Stimulated activated CD4-positive, alpha-beta T cell treated with anti-CD3 and anti-CD28 coated beads, Interleukin-1b, Interleukin-23, amount 100 ng/mL, for 1 hour (primary cell): ENCODE measurements around the gene WSB1.

ENCODE experiments used
- DNase-seq, 2 donors: peaks; one replicate each; pipeline ENCODE4 v3.0.0-alpha.2; 2020; ENCODE audit warnings: low read depth in 2 of 2

The WSB1 gene

GRCh38 chr17:27338536-27338985 lies 44.6 kb downstream of the WSB1 start:
- DNase-seq = no peak

- no peak for DNase-seq
Observed at GRCh38 chr17:27339198-27339835, 45.4 kb downstream of the WSB1 start.

- no peak for DNase-seq
Observed at GRCh38 chr17:27339836-27340550, 46.1 kb downstream of the WSB1 start.

- DNase-seq = no peak
Observed at GRCh38 chr17:27340575-27340974, 46.7 kb downstream of the WSB1 start.

GRCh38 chr17:27341041-27341471 lies 47.1 kb downstream of the WSB1 start:
- DNase-seq = no peak

- no peak for DNase-seq
Observed at GRCh38 chr17:27342059-27342458, 48.1 kb downstream of the WSB1 start.

- no peak for DNase-seq
Observed at GRCh38 chr17:27343294-27343693, 49.4 kb downstream of the WSB1 start.

- DNase-seq = no peak
Observed at GRCh38 chr17:27343977-27344607, 50.2 kb downstream of the WSB1 start.

- no peak for DNase-seq
Observed at GRCh38 chr17:27345141-27345904, 51.4 kb downstream of the WSB1 start.

GRCh38 chr17:27346228-27346899 lies 52.5 kb downstream of the WSB1 start:
- DNase-seq = no peak

- no peak for DNase-seq
Observed at GRCh38 chr17:27348196-27348595, 54.3 kb downstream of the WSB1 start.

GRCh38 chr17:27349540-27350021 lies 55.7 kb downstream of the WSB1 start:
- no peak for DNase-seq

- DNase-seq = no peak
Observed at GRCh38 chr17:27351759-27352158, 57.8 kb downstream of the WSB1 start.

GRCh38 chr17:27352448-27353032 lies 58.6 kb downstream of the WSB1 start:
- no peak for DNase-seq

- no peak for DNase-seq
Observed at GRCh38 chr17:27353033-27353460, 59.1 kb downstream of the WSB1 start.

GRCh38 chr17:27353461-27354050 lies 59.6 kb downstream of the WSB1 start:
- DNase-seq = peak; percentile 68 to 74

GRCh38 chr17:27354051-27354490 lies 60.2 kb downstream of the WSB1 start:
- DNase-seq = no peak

- no peak for DNase-seq
Observed at GRCh38 chr17:27354491-27355081, 60.7 kb downstream of the WSB1 start.

GRCh38 chr17:27355419-27355818 lies 61.5 kb downstream of the WSB1 start:
- DNase-seq = no peak

GRCh38 chr17:27356091-27356705 lies 62.3 kb downstream of the WSB1 start:
- no peak for DNase-seq
